Cardiac muscle cell (in vitro differentiated cells and primary cell): Measurements from ENCODE around the gene PROM1. TPM values are rescaled to one million over a fixed set of nuclear protein-coding genes. Genes with fewer than 3 reads are reported as not detected.

Experiments used
- DNase-seq, 2 donors: peaks; one replicate each; pipeline versions ENCODE4 v3.0.0 to v3.0.0-alpha.2; 2010 to 2017; ENCODE audit warnings: low read depth in 1 of 2, low spot score in 1 of 2
- H3K27ac ChIP-seq: fragments of 200-600 bp; sonication (generic); 2 replicates; pipeline ENCODE4 v1.5.1; 2016
- H3K27me3 ChIP-seq: fragments of 200-600 bp; sonication (generic); 2 replicates; pipeline ENCODE4 v1.6.0; 2016; ENCODE audit warnings: control low read depth
- H3K36me3 ChIP-seq: fragments of 200-600 bp; sonication (generic); 2 replicates; pipeline ENCODE4 v1.5.1; 2016; ENCODE audit warnings: control low read depth
- H3K4me1 ChIP-seq: fragments of 200-600 bp; sonication (generic); 2 replicates; pipeline ENCODE4 v1.8.1; 2017; ENCODE audit warnings: low read depth, mild to moderate bottlenecking, mixed run types
- H3K4me3 ChIP-seq: fragments of 200-600 bp; sonication (generic); 2 replicates; pipeline ENCODE4 v1.5.1; 2016; ENCODE audit warnings: mild to moderate bottlenecking
- H3K9me3 ChIP-seq: fragments of 200-600 bp; sonication (generic); 2 replicates; pipeline ENCODE4 v1.5.1; 2017; ENCODE audit warnings: low read depth, mild to moderate bottlenecking, control low read depth
- polyA plus RNA-seq: library from polyadenylated mRNA; unstranded; fragments of >200 nt; fragmentation: Nextera tagmentation; extraction: Ambion mirVana; gene quantifications from 2 replicates; pipeline ENCODE4 v1.2.1, GENCODE V29; 2016
- total RNA-seq: library from RNA; depleted of rRNA; stranded (reverse); fragments of >200 nt; gene quantifications from 2 replicates; pipeline ENCODE4 v1.2.3, GENCODE V29; 2016
- TF ChIP-seq, protein P1 (sequence below): IDR thresholded peaks from 2 replicates; pipeline ENCODE4 v1.5.1; 2012; ENCODE audit warnings: low read depth, mild to moderate bottlenecking, low read length

The PROM1 gene
- total and polyA plus RNA-seq, 2 experiments from 2014 or later, result 2.0 to 4.9 TPM

DNA sequence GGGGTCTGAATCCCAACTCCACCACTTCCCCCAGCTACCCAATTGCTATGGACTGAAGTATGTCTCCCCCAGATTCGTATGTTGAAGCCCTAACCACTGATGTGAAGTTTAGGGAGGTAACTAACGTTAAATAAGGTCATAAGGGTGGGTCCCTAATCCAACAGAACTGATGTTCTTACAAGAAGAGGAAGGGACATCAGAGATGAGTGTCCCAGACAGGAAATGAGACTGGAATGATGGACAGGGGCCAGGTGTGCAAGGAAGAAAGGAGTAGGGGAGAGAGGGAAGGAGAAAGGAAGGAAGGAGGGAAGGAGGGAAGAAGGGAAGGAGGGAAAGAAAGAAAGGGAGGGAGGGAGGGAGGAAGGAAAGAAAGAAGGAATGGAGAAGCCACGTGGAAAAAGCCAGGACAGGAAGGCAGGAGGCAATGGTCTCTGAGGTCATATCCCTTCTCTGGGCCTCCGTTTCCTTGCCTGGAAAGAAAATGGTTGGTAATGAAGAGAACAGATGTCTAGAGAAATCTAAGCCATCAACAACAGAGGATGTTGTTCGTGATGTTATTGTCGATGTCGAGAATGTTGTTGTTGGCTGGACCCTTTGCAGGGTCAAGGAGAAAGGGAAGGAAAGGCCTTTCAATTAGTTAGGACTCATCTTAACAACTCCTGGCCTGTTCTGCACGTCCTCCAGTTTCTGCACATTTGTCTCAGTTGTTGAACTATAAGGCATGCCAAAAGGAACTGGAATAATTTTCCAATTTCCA is 61.8 kb downstream of the PROM1 start:
- Histone ChIP-seq H3K27ac (no peak overlapping the region), H3K4me3 (no peak overlapping the region), H3K4me1 (no peaks in the 10 kb centered on the region), H3K9me3 (no peaks in the 10 kb centered on the region), H3K36me3 (no peaks in the 10 kb centered on the region), H3K27me3 (no peaks in the 10 kb centered on the region)
- no peak for DNase-seq
- TF ChIP-seq, protein P1, sequence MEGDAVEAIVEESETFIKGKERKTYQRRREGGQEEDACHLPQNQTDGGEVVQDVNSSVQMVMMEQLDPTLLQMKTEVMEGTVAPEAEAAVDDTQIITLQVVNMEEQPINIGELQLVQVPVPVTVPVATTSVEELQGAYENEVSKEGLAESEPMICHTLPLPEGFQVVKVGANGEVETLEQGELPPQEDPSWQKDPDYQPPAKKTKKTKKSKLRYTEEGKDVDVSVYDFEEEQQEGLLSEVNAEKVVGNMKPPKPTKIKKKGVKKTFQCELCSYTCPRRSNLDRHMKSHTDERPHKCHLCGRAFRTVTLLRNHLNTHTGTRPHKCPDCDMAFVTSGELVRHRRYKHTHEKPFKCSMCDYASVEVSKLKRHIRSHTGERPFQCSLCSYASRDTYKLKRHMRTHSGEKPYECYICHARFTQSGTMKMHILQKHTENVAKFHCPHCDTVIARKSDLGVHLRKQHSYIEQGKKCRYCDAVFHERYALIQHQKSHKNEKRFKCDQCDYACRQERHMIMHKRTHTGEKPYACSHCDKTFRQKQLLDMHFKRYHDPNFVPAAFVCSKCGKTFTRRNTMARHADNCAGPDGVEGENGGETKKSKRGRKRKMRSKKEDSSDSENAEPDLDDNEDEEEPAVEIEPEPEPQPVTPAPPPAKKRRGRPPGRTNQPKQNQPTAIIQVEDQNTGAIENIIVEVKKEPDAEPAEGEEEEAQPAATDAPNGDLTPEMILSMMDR, result no peak

DNA sequence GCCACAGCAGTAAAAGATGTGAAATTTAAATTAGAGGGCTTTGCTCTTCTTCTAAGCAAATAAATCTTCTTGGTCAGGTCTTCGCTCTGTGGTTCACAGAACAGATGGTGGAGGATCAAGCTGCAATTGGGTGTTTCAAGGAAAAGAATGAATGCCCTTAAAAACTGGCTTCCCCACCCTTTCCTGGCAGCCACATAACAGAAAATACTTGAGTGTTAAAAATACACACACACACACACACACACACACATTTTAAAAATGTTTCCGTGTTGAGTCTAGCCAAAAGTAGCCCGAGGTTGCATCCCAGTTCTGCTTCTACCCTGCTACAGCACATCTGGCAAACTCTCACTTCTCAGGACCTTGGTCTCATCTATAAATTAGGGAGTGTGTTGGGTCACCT is 64.2 kb downstream of the PROM1 start:
- no peak overlapping the region for H3K27ac ChIP-seq
- H3K36me3 ChIP-seq, result no peaks in the 10 kb centered on the region
- TF ChIP-seq, protein P1, result no peak
- DNase-seq, result no peak
- no peak overlapping the region for H3K4me3 ChIP-seq
- no peaks in the 10 kb centered on the region for H3K4me1 ChIP-seq
- no peaks in the 10 kb centered on the region for H3K9me3 ChIP-seq
- no peaks in the 10 kb centered on the region for H3K27me3 ChIP-seq

DNA sequence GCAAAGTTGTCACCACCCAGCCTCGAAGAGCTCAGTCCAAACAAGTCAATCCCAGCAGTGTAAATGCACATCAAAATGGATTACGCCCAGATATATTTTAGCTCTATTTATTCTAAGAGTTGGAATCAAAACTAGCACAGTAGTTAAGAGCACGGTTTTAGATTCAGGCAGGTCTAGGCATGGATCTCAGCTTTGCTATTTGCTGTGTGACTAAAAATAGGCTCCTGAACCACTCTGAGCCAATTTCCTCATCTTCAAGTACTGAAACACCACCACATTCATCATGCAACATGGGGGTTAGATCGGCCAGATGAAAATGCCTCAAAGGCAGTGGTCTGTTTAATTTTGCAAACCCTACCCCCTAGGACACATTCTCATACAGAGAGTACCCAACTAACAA is 65.0 kb downstream of the PROM1 start:
- TF ChIP-seq, protein P1, result no peak
- DNase-seq, result no peak
- Histone ChIP-seq H3K4me3 (no peak overlapping the region), H3K36me3 (no peaks in the 10 kb centered on the region), H3K27ac (no peak overlapping the region), H3K27me3 (no peaks in the 10 kb centered on the region), H3K9me3 (no peaks in the 10 kb centered on the region), H3K4me1 (no peaks in the 10 kb centered on the region)

DNA sequence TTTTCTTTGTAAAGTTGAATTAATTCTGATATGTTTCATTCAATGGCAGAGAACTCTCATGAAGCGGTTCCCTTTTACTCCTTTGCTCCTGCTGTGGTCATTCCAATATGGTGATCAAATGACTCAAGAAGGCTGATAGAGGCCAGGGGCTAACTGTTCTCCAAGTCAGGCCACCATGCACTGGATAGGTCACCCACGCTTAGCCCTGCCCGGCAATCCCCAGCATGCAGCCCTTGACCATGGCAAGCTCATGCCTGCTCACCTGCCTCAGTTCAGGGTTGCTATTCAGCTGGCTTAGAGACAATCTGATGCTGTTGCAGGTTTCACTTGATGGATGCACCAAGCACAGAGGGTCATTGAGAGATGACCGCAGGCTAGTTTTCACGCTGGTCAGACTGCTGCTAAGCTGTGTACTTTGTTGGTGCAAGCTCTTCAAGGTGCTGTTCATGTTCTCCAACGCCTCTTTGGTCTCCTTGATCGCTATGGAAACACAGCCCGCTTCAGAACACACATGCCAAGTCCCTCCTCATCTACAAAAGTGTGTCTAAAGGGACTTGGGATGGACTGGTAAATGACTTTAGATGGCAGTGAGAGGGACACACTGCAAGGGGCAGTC is 65.7 kb downstream of the PROM1 start:
- Histone ChIP-seq H3K9me3 (no peaks in the 10 kb centered on the region), H3K27ac (no peak overlapping the region), H3K4me3 (no peak overlapping the region), H3K4me1 (no peaks in the 10 kb centered on the region), H3K27me3 (no peaks in the 10 kb centered on the region), H3K36me3 (no peaks in the 10 kb centered on the region)
- DNase-seq, result no peak
- TF ChIP-seq, protein P1, result no peak

DNA sequence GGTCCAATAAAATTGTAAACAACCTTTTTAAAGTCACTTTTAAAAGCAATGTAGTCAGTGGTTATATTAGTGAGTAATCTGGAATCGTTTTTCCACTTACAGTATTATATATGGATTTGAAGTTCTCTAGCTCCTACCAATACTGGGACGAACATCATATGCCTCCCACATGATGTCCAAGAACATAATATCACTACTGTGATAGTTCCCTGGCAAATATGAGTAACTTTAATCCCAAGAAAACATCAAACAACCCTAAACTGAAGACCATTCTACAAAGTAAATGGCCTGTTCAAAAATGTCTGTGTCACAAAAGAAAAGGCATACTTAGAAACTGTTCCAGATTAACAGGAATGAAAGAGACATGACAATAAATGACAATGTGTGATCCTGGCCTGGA is 67.3 kb downstream of the PROM1 start:
- H3K4me1 ChIP-seq, result no peaks in the 10 kb centered on the region
- no peak overlapping the region for H3K27ac ChIP-seq
- no peak for DNase-seq
- no peaks in the 10 kb centered on the region for H3K36me3 ChIP-seq
- no peak overlapping the region for H3K4me3 ChIP-seq
- no peaks in the 10 kb centered on the region for H3K27me3 ChIP-seq
- no peaks in the 10 kb centered on the region for H3K9me3 ChIP-seq
- TF ChIP-seq, protein P1, result no peak
